ENCODE measurements around the gene GPC5.

DNA sequence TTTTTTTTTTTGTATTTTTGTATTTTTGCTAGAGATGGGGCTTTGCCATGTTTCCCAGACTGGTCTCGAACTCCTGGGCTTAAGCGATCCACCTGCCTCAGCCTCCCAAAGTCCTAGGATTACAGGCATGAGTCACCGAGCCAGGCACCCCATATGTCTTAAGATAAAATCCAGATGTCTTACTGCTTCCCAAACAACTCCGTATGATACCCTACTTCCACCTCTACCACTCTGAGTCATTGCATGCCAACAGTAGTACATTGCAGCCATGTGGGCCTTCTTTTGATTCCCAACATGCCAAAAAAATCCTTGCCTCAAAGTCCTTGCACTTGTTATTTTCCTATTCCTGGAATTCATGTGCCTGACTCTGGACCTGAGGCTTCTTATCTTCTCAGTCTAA is 799.2 kb downstream of the GPC5 start:
- no peak for TF ChIP-seq EP300 (IDR thresholded peaks at IDR 0.05)
- TF ChIP-seq, protein P1, sequence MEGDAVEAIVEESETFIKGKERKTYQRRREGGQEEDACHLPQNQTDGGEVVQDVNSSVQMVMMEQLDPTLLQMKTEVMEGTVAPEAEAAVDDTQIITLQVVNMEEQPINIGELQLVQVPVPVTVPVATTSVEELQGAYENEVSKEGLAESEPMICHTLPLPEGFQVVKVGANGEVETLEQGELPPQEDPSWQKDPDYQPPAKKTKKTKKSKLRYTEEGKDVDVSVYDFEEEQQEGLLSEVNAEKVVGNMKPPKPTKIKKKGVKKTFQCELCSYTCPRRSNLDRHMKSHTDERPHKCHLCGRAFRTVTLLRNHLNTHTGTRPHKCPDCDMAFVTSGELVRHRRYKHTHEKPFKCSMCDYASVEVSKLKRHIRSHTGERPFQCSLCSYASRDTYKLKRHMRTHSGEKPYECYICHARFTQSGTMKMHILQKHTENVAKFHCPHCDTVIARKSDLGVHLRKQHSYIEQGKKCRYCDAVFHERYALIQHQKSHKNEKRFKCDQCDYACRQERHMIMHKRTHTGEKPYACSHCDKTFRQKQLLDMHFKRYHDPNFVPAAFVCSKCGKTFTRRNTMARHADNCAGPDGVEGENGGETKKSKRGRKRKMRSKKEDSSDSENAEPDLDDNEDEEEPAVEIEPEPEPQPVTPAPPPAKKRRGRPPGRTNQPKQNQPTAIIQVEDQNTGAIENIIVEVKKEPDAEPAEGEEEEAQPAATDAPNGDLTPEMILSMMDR (IDR thresholded peaks at IDR 0.05): no peak
- TF ChIP-seq POLR2A (IDR thresholded peaks at IDR 0.05): no peak
